T-cell (primary cell): ENCODE results near the gene SELP. TPM values are rescaled to one million over a fixed set of nuclear protein-coding genes. Genes with fewer than 3 reads are reported as not detected.

Experiments
- ATAC-seq, 4 experiments: fragments of 200-7000 bp in 3 of 4; fragments of 150-1000 bp in 1 of 4; cut with Tn5 transposase; replicated peaks in 1 of 4; 1 replicate in 3 of 4; 2 replicates in 1 of 4; pipeline ENCODE4 v1.10.0; 2021; ENCODE audit warnings: moderate library complexity in 3 of 4, mild to moderate bottlenecking in 2 of 4, moderate number of reproducible peaks in 1 of 4
- CTCF ChIA-PET, 2 donors: fragments of 300-600 bp; sonication (Branson Sonifier 250); formaldehyde crosslinking; loops; one replicate each; lab custom pipeline; 2022; ENCODE audit warnings: antibody characterized with exemption in 2 of 2; lab: Charles Lee
- POLR2A ChIA-PET, 2 donors: fragments of 300-600 bp; sonication (Branson Sonifier 250); formaldehyde crosslinking; loops; one replicate each; lab custom pipeline; 2022; ENCODE audit warnings: antibody characterized with exemption in 2 of 2; lab: Charles Lee
- DNase-seq, 35 experiments: peaks; one replicate each; pipeline versions ENCODE4 v3.0.0 to v3.0.0-alpha.2; 2013 to 2023
- H3K27ac ChIP-seq: one replicate; pipeline ENCODE4 v1.5.1; 2013; ENCODE audit warnings: low read length
- H3K27me3 ChIP-seq, 2 experiments: replicated peaks in 1 of 2; 1 replicate in 1 of 2; 2 replicates in 1 of 2; pipeline versions ENCODE4 v1.6.1 to v1.7.0; 2013; ENCODE audit warnings: low read length in 1 of 2, mixed read lengths in 1 of 2; ENCODE audit not compliant: control insufficient read depth in 2 of 2, insufficient read depth in 2 of 2; ENCODE audit errors: extremely low read depth in 1 of 2
- H3K36me3 ChIP-seq, 2 donors: 1 replicate in 1 of 2; 2 replicates in 1 of 2; pipeline versions ENCODE4 v1.6.1 to v1.7.0; 2013; ENCODE audit warnings: low read length in 1 of 2; ENCODE audit not compliant: control insufficient read depth in 2 of 2, insufficient read depth in 1 of 2; ENCODE audit errors: extremely low read depth in 1 of 2
- H3K4me1 ChIP-seq, 2 experiments: 1 replicate in 1 of 2; 2 replicates in 1 of 2; pipeline versions ENCODE4 v1.6.1 to v1.7.0; 2013; ENCODE audit warnings: low read length in 2 of 2, mixed read lengths in 1 of 2; ENCODE audit not compliant: insufficient read depth in 2 of 2, control insufficient read depth in 1 of 2; ENCODE audit errors: extremely low read depth in 1 of 2
- H3K4me3 ChIP-seq, 2 donors: 1 replicate in 1 of 2; 2 replicates in 1 of 2; pipeline versions ENCODE4 v1.5.1 to v1.7.0; 2013; ENCODE audit warnings: mild to moderate bottlenecking in 2 of 2, low read length in 1 of 2, moderate library complexity in 1 of 2; ENCODE audit not compliant: control insufficient read depth in 1 of 2; ENCODE audit errors: extremely low read depth in 1 of 2
- H3K9me3 ChIP-seq: 2 replicates; pipeline ENCODE4 v1.7.0; 2013
- H3K27ac Mint-ChIP-seq, 2 donors: one replicate each; pipeline ENCODE4 v1.8.0; 2020 to 2021; ENCODE audit warnings: mild to moderate bottlenecking in 2 of 2, mixed read lengths in 2 of 2
- H3K27me3 Mint-ChIP-seq, 2 donors: one replicate each; pipeline ENCODE4 v1.8.0; 2021 to 2022; ENCODE audit warnings: mixed read lengths in 2 of 2
- H3K36me3 Mint-ChIP-seq: one replicate; pipeline ENCODE4 v1.8.0; 2021; ENCODE audit warnings: mixed read lengths
- H3K4me1 Mint-ChIP-seq, 3 donors: one replicate each; pipeline ENCODE4 v1.8.0; 2020 to 2022; ENCODE audit warnings: mixed read lengths in 3 of 3, mild to moderate bottlenecking in 1 of 3
- H3K4me3 Mint-ChIP-seq, 3 donors: one replicate each; pipeline ENCODE4 v1.8.0; 2020 to 2022; ENCODE audit warnings: mild to moderate bottlenecking in 3 of 3, mixed read lengths in 3 of 3, moderate library complexity in 3 of 3
- H3K9me3 Mint-ChIP-seq, 3 donors: one replicate each; pipeline ENCODE4 v1.8.0; 2020 to 2022; ENCODE audit warnings: mixed read lengths in 3 of 3
- WGBS: methylation state at CpG from one replicate; pipeline ENCODE4 v1.1.5; 2013; ENCODE audit warnings: missing lambda C conversion rate; ENCODE audit not compliant: insufficient coverage; 5-methylcytosine and 5-hydroxymethylcytosine counted together
- total RNA-seq, 35 experiments: library from RNA in 6 of 35; stranded (reverse) in 6 of 35; fragments of 120-200 nt in 1 of 35; gene quantifications; one replicate each; pipeline versions ENCODE4 v1.2.1 to v1.2.4 and lab custom pipeline; 2013 to 2026

The SELP gene
- total RNA-seq, 5 donors from 2014 or later (not counting 1 experiment from before 2014, with no cell fraction given), result 1.3 to 3.4 (median 1.9) TPM

- ATAC-seq (no peak), DNase-seq (peak in 2 of 35 experiments; percentile 7 to 61)
- H3K4me3 Mint-ChIP-seq, result peak overlapping the region in 1 of 3 donors; percentile 59
- H3K9me3 Mint-ChIP-seq, result no peaks in the 10 kb centered on the region
- peaks cover 35 to 47% of the 10 kb centered on the region in 2 experiments for H3K4me1 ChIP-seq
- no peaks in the 10 kb centered on the region for H3K27me3 Mint-ChIP-seq
- no CpG with 5 or more reads among the region's 3 CpGs for WGBS
- peak overlapping the region; percentile 18 for H3K27ac ChIP-seq
- no peaks in the 10 kb centered on the region for H3K36me3 Mint-ChIP-seq
- H3K27ac Mint-ChIP-seq, result peak overlapping the region; percentile 84 to 91
- no peaks in the 10 kb centered on the region for H3K36me3 ChIP-seq
- ChIA-PET CTCF (interaction anchor here (0.5 to 3.6 kb wide), 42 partner anchors 11 to 1426 kb away, joined by 3 to 69 read pairs (median 5); partner anchors contain the start of genes F5 (in 2 of the 2) and METTL18 (in 2 of the 2)), POLR2A (interaction anchor here in 1 of 2 donors (1.2 to 1.6 kb wide), 2 partner anchors 89 to 95 kb away, joined by 4 to 5 read pairs; no protein-coding TSS in a partner anchor)
- no peaks in the 10 kb centered on the region for H3K9me3 ChIP-seq
- peaks cover 54 to 57% (median 55%) of the 10 kb centered on the region in 3 donors for H3K4me1 Mint-ChIP-seq
- H3K27me3 ChIP-seq, result no peaks in the 10 kb centered on the region
- H3K4me3 ChIP-seq, result no peak overlapping the region
Measured at GRCh38 chr1:169601096-169601881, 28.6 kb downstream of the SELP start.

- POLR2A ChIA-PET, result interaction anchor here in 1 of 2 donors (0.6 kb wide), 3 partner anchors 10 to 725 kb away, joined by 3 to 4 read pairs (median 3); partner anchors contain the start of gene F5
- ATAC-seq, result peak in 1 of 4 experiments; percentile 40
- H3K4me1 Mint-ChIP-seq, result peaks cover 5 to 15% (median 9%) of the 10 kb centered on the region in 3 donors
Measured at GRCh38 chr1:169595764-169596711, 33.9 kb downstream of the SELP start.

GRCh38 chr1:169594391-169594790 is 35.5 kb downstream of the SELP start:
- ChIA-PET POLR2A (interaction anchor here in 1 of 2 donors (0.6 kb wide), 1 partner anchor 1069 kb away, joined by 3 read pairs; no protein-coding TSS in a partner anchor), CTCF (no interaction called here)
- no peaks in the 10 kb centered on the region for H3K36me3 Mint-ChIP-seq
- no peaks in the 10 kb centered on the region for H3K9me3 Mint-ChIP-seq
- H3K4me3 ChIP-seq, result no peak overlapping the region
- H3K36me3 ChIP-seq, result no peaks in the 10 kb centered on the region
- peaks cover under 1 to 12% (median 6%) of the 10 kb centered on the region in 3 donors for H3K4me1 Mint-ChIP-seq
- H3K27ac ChIP-seq, result no peak overlapping the region
- H3K9me3 ChIP-seq, result no peaks in the 10 kb centered on the region
- 30% methylated on average over 1 of the region's 3 CpGs for WGBS
- H3K27me3 Mint-ChIP-seq, result no peaks in the 10 kb centered on the region
- DNase-seq (no peak), ATAC-seq (no peak)
- H3K27ac Mint-ChIP-seq, result no peak overlapping the region
- no peak overlapping the region for H3K4me3 Mint-ChIP-seq
- peaks cover 0 to under 1% of the 10 kb centered on the region in 2 experiments for H3K4me1 ChIP-seq
- no peaks in the 10 kb centered on the region for H3K27me3 ChIP-seq

More at GRCh38 chr1:169595764-169596711, 33.9 kb downstream of the SELP start:
- Histone ChIP-seq H3K9me3 (no peaks in the 10 kb centered on the region), H3K36me3 (no peaks in the 10 kb centered on the region), H3K27ac (no peak overlapping the region), H3K4me1 (peaks cover 0 to under 1% of the 10 kb centered on the region in 2 experiments), H3K4me3 (no peak overlapping the region), H3K27me3 (no peaks in the 10 kb centered on the region)
- CTCF ChIA-PET, result interaction anchor here (0.6 to 1.7 kb wide), 8 partner anchors 10 to 119 kb away, joined by 3 to 5 read pairs (median 3); partner anchors contain the start of gene F5 (in 1 of the 2)
- Mint-ChIP-seq H3K36me3 (no peaks in the 10 kb centered on the region), H3K4me3 (no peak overlapping the region), H3K9me3 (no peaks in the 10 kb centered on the region), H3K27me3 (no peaks in the 10 kb centered on the region), H3K27ac (no peak overlapping the region)
- WGBS, result 50% methylated on average over 1 of the region's 3 CpGs
- peak in 8 of 35 experiments; percentile 1 to 31 (median 8) for DNase-seq

- Mint-ChIP-seq H3K27me3 (peaks cover 0 to 6% of the 10 kb centered on the region in 2 donors), H3K27ac (no peak overlapping the region), H3K4me3 (no peak overlapping the region), H3K36me3 (no peaks in the 10 kb centered on the region), H3K4me1 (peaks cover 19 to 43% (median 35%) of the 10 kb centered on the region in 3 donors), H3K9me3 (no peaks in the 10 kb centered on the region)
- ChIA-PET CTCF (no interaction called here), POLR2A (no interaction called here)
- peaks cover 17 to 18% of the 10 kb centered on the region in 2 experiments for H3K4me1 ChIP-seq
- H3K9me3 ChIP-seq, result no peaks in the 10 kb centered on the region
- DNase-seq (no peak), ATAC-seq (no peak)
- no peaks in the 10 kb centered on the region for H3K36me3 ChIP-seq
- H3K27ac ChIP-seq, result no peak overlapping the region
- no peak overlapping the region for H3K4me3 ChIP-seq
- H3K27me3 ChIP-seq, result peaks cover 0 to 11% of the 10 kb centered on the region in 2 experiments
- no CpG with 5 or more reads among the region's 5 CpGs for WGBS
Measured at GRCh38 chr1:169590932-169591331, 39.0 kb downstream of the SELP start.

- Mint-ChIP-seq H3K4me3 (peak overlapping the region in 1 of 3 donors; percentile 15), H3K9me3 (no peaks in the 10 kb centered on the region), H3K27me3 (peaks cover 0 to 6% of the 10 kb centered on the region in 2 donors), H3K36me3 (no peaks in the 10 kb centered on the region), H3K27ac (peak overlapping the region; percentile 73 to 85), H3K4me1 (peaks cover 27 to 52% (median 40%) of the 10 kb centered on the region in 3 donors)
- ATAC-seq (peak in 3 of 4 experiments; percentile 20 to 33 (median 26)), DNase-seq (no peak)
- Histone ChIP-seq H3K36me3 (no peaks in the 10 kb centered on the region), H3K9me3 (no peaks in the 10 kb centered on the region), H3K27ac (no peak overlapping the region), H3K4me3 (no peak overlapping the region), H3K27me3 (peaks cover 0 to 11% of the 10 kb centered on the region in 2 experiments), H3K4me1 (peaks cover 17 to 20% of the 10 kb centered on the region in 2 experiments)
- POLR2A ChIA-PET, result no interaction called here
- WGBS, result 55% methylated on average over 3 of the region's 4 CpGs
- CTCF ChIA-PET, result no interaction called here
Measured at GRCh38 chr1:169588785-169589485, 41.0 kb downstream of the SELP start.
